GM12878 (cell line): ENCODE data around the gene MTAP. TPM values are rescaled to one million over a fixed set of nuclear protein-coding genes. Genes with fewer than 3 reads are reported as not detected.

Experiments
- ATAC-seq: fragments of 200-7000 bp; cut with Tn5 transposase; 3 replicates; pipeline ENCODE4 v1.9.1; 2020; ENCODE audit warnings: mild to moderate bottlenecking, moderate library complexity
- BruUV-seq: library from RNA; stranded (reverse); fragments of 400-500 nt; replicated peaks from 2 replicates; lab custom pipeline; 2021; lab: Mats Ljungman, UMichigan
- CTCF ChIA-PET: fragments of 300-600 bp; sonication (Branson Sonifier 250); formaldehyde crosslinking; extraction: SDS; loops from one replicate; lab custom pipeline; 2021; ENCODE audit warnings: inconsistent platforms; lab: Yijun Ruan, JAX
- POLR2A ChIA-PET: fragments of 350-600 bp; formaldehyde crosslinking; extraction: SDS; loops from one replicate; lab custom pipeline; 2021; ENCODE audit warnings: inconsistent platforms; lab: Charles Lee
- RAD21 ChIA-PET: fragments of 300-600 bp; sonication (Branson Sonifier 250); formaldehyde crosslinking; loops from one replicate; lab custom pipeline; 2023; ENCODE audit warnings: antibody characterized with exemption; ENCODE audit not compliant: unreplicated experiment; lab: Charles Lee
- SMC1A ChIA-PET: fragments of 300-600 bp; sonication (Branson Sonifier 250); formaldehyde crosslinking; loops from one replicate; lab custom pipeline; 2023; ENCODE audit not compliant: unreplicated experiment, uncharacterized antibody; lab: Charles Lee
- DNase-seq: peaks from one replicate; pipeline ENCODE4 v3.0.0-alpha.2; 2011; ENCODE audit warnings: low read depth, low spot score
- FAIRE-seq: peaks from 3 replicates; lab custom pipeline; 2011; peaks lifted over from hg19 to GRCh38; lab: Jason Lieb, UNC
- H2AFZ ChIP-seq: 2 replicates; pipeline ENCODE4 v1.6.0; 2011; ENCODE audit warnings: low read depth, low read length, control low read depth; ENCODE audit not compliant: control insufficient read depth
- H3K27ac ChIP-seq: 2 replicates; pipeline ENCODE4 v1.5.1; 2011; ENCODE audit warnings: control low read depth; ENCODE audit not compliant: control insufficient read depth, insufficient read depth
- H3K27me3 ChIP-seq, 2 experiments: replicated peaks in 1 of 2; 2 replicates each; pipeline versions ENCODE4 v1.6.0 to v1.6.1; 2011; ENCODE audit warnings: low read length in 1 of 2; ENCODE audit not compliant: control insufficient read depth in 2 of 2, insufficient read depth in 2 of 2
- H3K36me3 ChIP-seq, 2 experiments: 2 replicates each; pipeline ENCODE4 v1.5.1; 2011; ENCODE audit warnings: low read length in 1 of 2; ENCODE audit not compliant: control insufficient read depth in 2 of 2, insufficient read depth in 2 of 2
- H3K4me1 ChIP-seq: 2 replicates; pipeline ENCODE4 v1.6.1; 2011; ENCODE audit warnings: mild to moderate bottlenecking, low read length, moderate library complexity, mixed read lengths; ENCODE audit not compliant: control insufficient read depth, insufficient read depth
- H3K4me2 ChIP-seq: 2 replicates; pipeline ENCODE4 v1.6.0; 2011; ENCODE audit warnings: control low read depth; ENCODE audit not compliant: control insufficient read depth, insufficient read depth
- H3K4me3 ChIP-seq: fragments of 200-600 bp; sonication (generic); 2 replicates; pipeline ENCODE4 v1.5.1; 2016
- H3K79me2 ChIP-seq: 2 replicates; pipeline ENCODE4 v1.6.0; 2011; ENCODE audit warnings: low read length; ENCODE audit not compliant: control insufficient read depth, insufficient read depth
- H3K9ac ChIP-seq: 2 replicates; pipeline ENCODE4 v1.8.0; 2011; ENCODE audit warnings: low read length, control low read depth, mixed read lengths; ENCODE audit not compliant: control insufficient read depth, insufficient read depth
- H3K9me3 ChIP-seq: replicated peaks from 3 replicates; pipeline ENCODE4 v1.5.1; 2011; ENCODE audit warnings: mild to moderate bottlenecking, low read length; ENCODE audit not compliant: control insufficient read depth, insufficient read depth
- H4K20me1 ChIP-seq: 2 replicates; pipeline ENCODE4 v1.6.0; 2011; ENCODE audit not compliant: control insufficient read depth, insufficient read depth
- BACH1 ChIP-seq: fragments of 450-650 bp; IDR thresholded peaks from 2 replicates; pipeline ENCODE4 v1.6.1; 2017; ENCODE audit warnings: mild to moderate bottlenecking, borderline replicate concordance
- BHLHE40 ChIP-seq, 2 experiments: fragments of 450-650 bp in 1 of 2; IDR thresholded peaks; 2 replicates each; pipeline ENCODE4 v1.6.1; 2011 to 2017; ENCODE audit warnings: low read depth in 2 of 2, borderline replicate concordance in 1 of 2, improper control_type of control experiment in 1 of 2, low read length in 1 of 2, mild to moderate bottlenecking in 1 of 2
- CBFB ChIP-seq: IDR thresholded peaks from 2 replicates; pipeline ENCODE4 v1.6.1; 2016; ENCODE audit warnings: antibody characterized with exemption, low read depth
- CREB1 ChIP-seq: IDR thresholded peaks from 2 replicates; pipeline ENCODE4 v1.6.1; 2012; ENCODE audit warnings: low read depth, mild to moderate bottlenecking, inconsistent platforms
- EGR1 ChIP-seq, 2 experiments: IDR thresholded peaks; 1 replicate in 1 of 2; 2 replicates in 1 of 2; pipeline ENCODE4 v1.6.1; 2011 to 2012; ENCODE audit warnings: low read depth in 2 of 2, low read length in 2 of 2, borderline replicate concordance in 1 of 2, mild to moderate bottlenecking in 1 of 2, moderate library complexity in 1 of 2
- HCFC1 ChIP-seq: fragments of 150-350 bp; IDR thresholded peaks from 2 replicates; pipeline ENCODE4 v1.6.1; 2014; ENCODE audit warnings: low read length
- IKZF1 ChIP-seq: fragments of 450-650 bp; conservative IDR thresholded peaks from 2 replicates; pipeline ENCODE4 v1.6.1; 2017; ENCODE audit warnings: antibody characterized with exemption, mild to moderate bottlenecking
- KDM1A ChIP-seq: fragments of 200-600 bp; sonication (generic); IDR thresholded peaks from 2 replicates; pipeline ENCODE4 v1.6.1; 2016; ENCODE audit warnings: borderline replicate concordance
- NR2C2 ChIP-seq: IDR thresholded peaks from 2 replicates; pipeline ENCODE4 v1.6.1; 2011; ENCODE audit warnings: borderline replicate concordance, low read depth; ENCODE audit not compliant: control insufficient read depth, insufficient read length
- NRF1 ChIP-seq: conservative IDR thresholded peaks from 2 replicates; pipeline ENCODE4 v1.6.1; 2011; ENCODE audit warnings: mild to moderate bottlenecking, low read depth, low read length, improper control_type of control experiment
- POU2F2 ChIP-seq: IDR thresholded peaks from 3 replicates; pipeline ENCODE4 v1.6.1; 2011; ENCODE audit warnings: low read depth, mild to moderate bottlenecking, low read length, borderline replicate concordance
- RUNX3 ChIP-seq: IDR thresholded peaks from 2 replicates; pipeline ENCODE4 v1.6.1; 2012; ENCODE audit warnings: low read length, inconsistent platforms
- SMARCA5 ChIP-seq: fragments of 450-650 bp; IDR thresholded peaks from 2 replicates; pipeline ENCODE4 v1.6.1; 2017; ENCODE audit warnings: mild to moderate bottlenecking
- TCF7 ChIP-seq: IDR thresholded peaks from 2 replicates; pipeline ENCODE4 v1.6.1; 2014; ENCODE audit warnings: antibody characterized with exemption, borderline replicate concordance
- WGBS: methylation state at CpG from one replicate; pipeline ENCODE4 v1.1.6; 2016; ENCODE audit warnings: low lambda C conversion rate; ENCODE audit not compliant: insufficient replicate concordance, insufficient coverage; ENCODE audit errors: missing lambda C conversion rate; 5-methylcytosine and 5-hydroxymethylcytosine counted together
- in situ Hi-C: fragments of 300-500 bp; cut with MboI; formaldehyde crosslinking; loops from 9 replicates; pipeline ENCODE4 v1.14.3; 2018; ENCODE audit warnings: mixed read lengths
- intact Hi-C: fragments of 100-400 bp; cut with micrococcal nuclease; formaldehyde crosslinking; loops from one replicate; pipeline ENCODE4 v1.14.2; 2022; ENCODE audit not compliant: unreplicated experiment
- polyA plus RNA-seq, 11 experiments: library from polyadenylated mRNA; depleted of rRNA in 4 of 11; unstranded in 6 of 11; stranded (reverse) in 5 of 11; fragments of >200 nt; fragmentation: Nextera tagmentation in 4 of 11; fragmentation: Illumina TruSeq in 1 of 11; extraction: Ambion mirVana in 4 of 11; extraction: Trizol in 1 of 11; gene quantifications; 1 replicate in 1 of 11; 2 replicates in 10 of 11; pipeline versions ENCODE4 v1.2.1 to v1.2.3, GENCODE V29; 2011 to 2016; ENCODE audit warnings: inconsistent platforms in 2 of 11, missing spikeins in 2 of 11, low read depth in 1 of 11
- total RNA-seq, 4 experiments: library from RNA; depleted of rRNA in 3 of 4; stranded (reverse); fragments of >200 nt in 3 of 4; fragmentation: Illumina TruSeq in 1 of 4; extraction: Trizol in 1 of 4; gene quantifications; 2 replicates each; pipeline versions ENCODE4 v1.2.1 to v1.2.3, GENCODE V29; 2013 to 2021

The MTAP gene
- total and polyA plus RNA-seq, 10 of the 15 experiments (the other 5 are each of a cell fraction or from before 2014, with no cell fraction given) = 16.4 to 29.9 (median 22.6) TPM

DNA sequence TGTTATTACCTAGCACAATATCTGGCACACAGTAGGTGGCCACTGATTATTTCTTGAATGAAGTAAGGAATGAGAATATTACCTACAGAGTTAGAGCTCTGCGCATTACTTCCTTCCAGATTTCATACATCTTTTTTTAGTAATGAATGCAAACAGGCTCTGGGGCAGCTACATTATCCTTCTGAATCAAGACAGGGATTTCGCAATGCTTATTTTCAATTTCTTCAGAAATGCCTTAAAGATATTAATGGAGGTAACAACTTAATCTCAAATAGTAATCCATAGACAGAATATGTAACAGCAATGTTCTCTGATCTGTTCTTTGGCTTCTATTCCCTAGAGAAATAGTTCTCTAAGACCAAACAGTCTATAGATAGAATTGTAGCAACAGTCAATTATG, 159.1 kb downstream of the MTAP start:
- TF ChIP-seq POU2F2 (no peak), NR2C2 (no peak), KDM1A (no peak), HCFC1 (no peak), TCF7 (no peak), BACH1 (no peak)
- FAIRE-seq = no peak
- POLR2A ChIA-PET = no interaction called here
- Histone ChIP-seq H4K20me1 (no peaks in the 10 kb centered on the region), H3K36me3 (no peaks in the 10 kb centered on the region), H3K9ac (no peak overlapping the region), H3K27me3 (no peaks in the 10 kb centered on the region; a peak in 2 of 4 replicates), H3K4me2 (no peak overlapping the region), H3K79me2 (no peaks in the 10 kb centered on the region), H3K4me1 (peaks cover 8% of the 10 kb centered on the region), H3K4me3 (no peak overlapping the region), H3K27ac (no peak overlapping the region), H3K9me3 (no peaks in the 10 kb centered on the region; the same call in 1 of the 3 replicates), H2AFZ (no peak overlapping the region)
- no TSS peak for BruUV-seq
- WGBS = 71% methylated on average over 2 of the region's 2 CpGs
- RAD21 ChIA-PET = interaction anchor here (1.0 kb wide), 1 partner anchor 491 kb away, joined by 3 read pairs; no protein-coding TSS in a partner anchor
- intact Hi-C loops (no loop called here), in situ Hi-C loops (no loop called here)
- DNase-seq = no peak
- SMC1A ChIA-PET = interaction anchor here (0.6 to 1.4 kb wide), 2 partner anchors 47 to 1718 kb away, joined by 3 read pairs; partner anchors contain the start of gene CDKN2B
- CTCF ChIA-PET = no interaction called here
- no peak for ATAC-seq

DNA sequence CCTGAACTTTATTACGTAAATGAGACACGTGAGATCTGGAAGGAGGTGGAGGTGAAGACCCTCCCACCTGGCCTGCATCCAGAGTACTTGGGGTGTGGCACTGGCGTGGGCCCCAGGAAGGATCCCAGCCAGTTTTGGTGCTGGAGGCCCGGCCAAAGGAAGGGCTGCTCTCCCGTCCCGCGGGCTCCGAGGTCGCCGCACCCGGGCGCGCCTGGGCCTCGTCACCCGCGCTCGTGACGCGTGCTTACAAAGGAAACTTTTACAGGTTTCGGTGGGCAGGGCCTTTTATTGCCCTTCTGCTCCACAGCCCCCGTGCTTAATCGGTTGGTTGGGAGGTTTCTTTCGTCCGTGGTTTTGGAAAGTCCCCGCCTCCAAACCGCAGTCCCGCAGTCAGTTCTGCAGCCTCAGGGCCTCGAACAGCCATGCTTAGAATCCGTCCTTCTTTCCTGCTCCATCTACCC, 162.5 kb downstream of the MTAP start:
- Histone ChIP-seq H3K36me3 (no peaks in the 10 kb centered on the region), H3K79me2 (no peaks in the 10 kb centered on the region), H3K4me1 (peaks cover 8% of the 10 kb centered on the region), H3K4me3 (peak overlapping the region; percentile 57), H3K27me3 (peaks cover 0 to 6% of the 10 kb centered on the region in 2 experiments; a peak in 2 of 4 replicates), H2AFZ (peak overlapping the region; percentile 74), H3K4me2 (peak overlapping the region; percentile 89), H3K9me3 (peaks cover 6% of the 10 kb centered on the region; the same call in 2 of the 3 replicates), H3K27ac (no peak overlapping the region), H3K9ac (peak overlapping the region; percentile 45; the same call in 1 of the 2 replicates), H4K20me1 (no peaks in the 10 kb centered on the region)
- 2% methylated on average over 29 of the region's 29 CpGs for WGBS
- RAD21 ChIA-PET = no interaction called here
- intact Hi-C loops (loop anchor here (1.0 kb wide), 1 partner anchor 152 kb away; no protein-coding TSS in a partner anchor), in situ Hi-C loops (loop anchor here (5.0 kb wide), 1 partner anchor 52 kb away; no protein-coding TSS in a partner anchor)
- ATAC-seq (peak; percentile 81), FAIRE-seq (no peak), DNase-seq (no peak)
- CTCF ChIA-PET = no interaction called here
- no peak for TF ChIP-seq NRF1
- TF ChIP-seq EGR1 (IDR thresholded peaks at IDR 0.05; ENCODE audit: borderline replicate concordance in 1 of 2, low read depth in 2 of 2, low read length in 2 of 2) = 0 out of 3 replicates have a peak, but pooled peaks of 1 of the 2 experiments have one; percentile 6
- TF ChIP-seq IKZF1 = peak; percentile 23; the same call in 1 of the 2 replicates
- peak; percentile 85 for TF ChIP-seq RUNX3
- TF ChIP-seq CREB1 = 0 out of 2 replicates have a peak, but pooled peaks have one; percentile 35
- peak; percentile 51; the same call in 1 of the 2 replicates for TF ChIP-seq CBFB
- TF ChIP-seq SMARCA5 = no peak
- peak; percentile 41 to 62; a peak in 3 of 4 replicates for TF ChIP-seq BHLHE40 (IDR thresholded peaks at IDR 0.05; ENCODE audit: borderline replicate concordance in 1 of 2, low read depth in 2 of 2, low read length in 1 of 2)
- POLR2A ChIA-PET = no interaction called here
- SMC1A ChIA-PET = no interaction called here
- BruUV-seq = no TSS peak
